ENCODE data around the gene RNF175.

RNF175 gene

GRCh38 chr4:153745651-153746050 lies 14.2 kb downstream of the RNF175 start:
- no peak for DNase-seq (ENCODE audit: low read depth)

DNA sequence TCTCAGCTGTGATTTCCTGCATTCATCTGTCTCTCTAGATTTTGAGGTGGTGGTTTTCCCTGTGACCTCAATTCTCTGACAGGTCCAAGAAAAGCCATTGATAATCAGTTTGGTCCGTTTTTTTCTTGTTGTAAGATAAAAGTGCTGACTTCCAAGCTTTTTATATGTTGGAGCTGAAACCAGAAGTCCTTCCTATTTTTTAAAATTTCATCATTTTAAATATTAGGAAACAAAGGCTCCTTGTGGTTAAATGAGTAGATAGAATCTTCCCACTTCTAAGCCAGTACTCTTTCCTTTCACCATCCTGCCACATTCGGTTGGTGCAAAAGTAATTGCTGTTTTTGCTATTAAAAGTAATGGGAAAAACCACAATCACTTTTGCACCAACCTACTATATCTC lies 18.3 kb downstream of the RNF175 start:
- no peak for DNase-seq (ENCODE audit: low read depth)

GRCh38 chr4:153735906-153736461 lies 23.8 kb downstream of the RNF175 start:
- no peak for DNase-seq (ENCODE audit: low read depth)

GRCh38 chr4:153733751-153734448 lies 25.9 kb downstream of the RNF175 start:
- DNase-seq (ENCODE audit: low read depth), result no peak

- DNase-seq (ENCODE audit: low read depth), result no peak
Measured at GRCh38 chr4:153731239-153731638, 28.6 kb downstream of the RNF175 start.

- no peak for DNase-seq (ENCODE audit: low read depth)
Measured at GRCh38 chr4:153729895-153730294, 29.9 kb downstream of the RNF175 start.

GRCh38 chr4:153728660-153729059 lies 31.2 kb downstream of the RNF175 start:
- no peak for DNase-seq (ENCODE audit: low read depth)

DNA sequence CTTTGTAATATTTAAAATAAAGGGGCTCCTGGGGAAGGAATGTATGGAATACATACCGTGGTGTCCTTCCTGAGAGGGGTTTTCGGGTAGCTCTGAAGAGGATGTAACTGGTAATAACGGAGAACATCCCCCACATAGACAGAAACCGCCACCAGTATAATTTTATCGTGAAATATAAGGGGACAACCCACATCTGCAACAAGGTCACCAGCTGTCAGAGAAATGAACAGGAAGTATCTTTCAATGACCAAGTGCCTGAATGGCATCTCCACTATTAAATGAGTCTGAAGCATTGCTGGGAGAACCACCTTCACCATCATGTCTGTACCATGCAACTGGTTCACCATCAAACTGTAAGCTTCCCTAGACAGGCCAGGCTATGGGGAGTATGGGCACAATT lies 31.7 kb downstream of the RNF175 start:
- no peak for DNase-seq (ENCODE audit: low read depth)

- DNase-seq (ENCODE audit: low read depth), result no peak
Measured at GRCh38 chr4:153725831-153726154, 34.0 kb downstream of the RNF175 start.

- DNase-seq (ENCODE audit: low read depth), result no peak
Measured at GRCh38 chr4:153725136-153725830, 34.5 kb downstream of the RNF175 start.

- no peak for DNase-seq (ENCODE audit: low read depth)
Measured at GRCh38 chr4:153724606-153725005, 35.2 kb downstream of the RNF175 start.

GRCh38 chr4:153722036-153722435 lies 37.8 kb downstream of the RNF175 start:
- no peak for DNase-seq (ENCODE audit: low read depth)

- DNase-seq (ENCODE audit: low read depth), result no peak
Measured at GRCh38 chr4:153713866-153714646, 45.8 kb downstream of the RNF175 start.

GRCh38 chr4:153710681-153711080 lies 49.1 kb downstream of the RNF175 start:
- no peak for DNase-seq (ENCODE audit: low read depth)

DNA sequence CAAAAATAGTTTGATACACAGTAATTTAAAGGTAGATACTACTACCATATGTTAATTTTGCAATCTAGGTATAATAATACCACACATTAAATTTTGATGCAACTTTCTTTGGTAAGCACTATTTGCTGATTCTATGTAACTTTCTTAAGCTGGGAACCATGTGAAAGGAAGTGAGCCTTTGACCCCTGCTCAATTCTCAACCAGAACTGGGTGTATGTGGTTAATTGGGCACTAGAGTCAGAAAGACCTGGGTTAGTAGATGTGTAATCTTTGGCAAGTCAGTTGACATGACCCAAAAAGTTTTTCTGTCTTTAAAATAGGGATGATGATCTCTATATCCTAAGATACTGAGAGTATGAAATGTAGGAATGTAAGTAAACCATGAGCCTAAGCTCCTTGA lies 53.3 kb downstream of the RNF175 start:
- no peak for DNase-seq (ENCODE audit: low read depth)

- no peak for DNase-seq (ENCODE audit: low read depth)
Measured at GRCh38 chr4:153705743-153706468, 53.9 kb downstream of the RNF175 start.

GRCh38 chr4:153704522-153704921 lies 55.3 kb downstream of the RNF175 start:
- no peak for DNase-seq (ENCODE audit: low read depth)

- DNase-seq (ENCODE audit: low read depth), result no peak
Measured at GRCh38 chr4:153684971-153685371, 74.9 kb downstream of the RNF175 start.

DNA sequence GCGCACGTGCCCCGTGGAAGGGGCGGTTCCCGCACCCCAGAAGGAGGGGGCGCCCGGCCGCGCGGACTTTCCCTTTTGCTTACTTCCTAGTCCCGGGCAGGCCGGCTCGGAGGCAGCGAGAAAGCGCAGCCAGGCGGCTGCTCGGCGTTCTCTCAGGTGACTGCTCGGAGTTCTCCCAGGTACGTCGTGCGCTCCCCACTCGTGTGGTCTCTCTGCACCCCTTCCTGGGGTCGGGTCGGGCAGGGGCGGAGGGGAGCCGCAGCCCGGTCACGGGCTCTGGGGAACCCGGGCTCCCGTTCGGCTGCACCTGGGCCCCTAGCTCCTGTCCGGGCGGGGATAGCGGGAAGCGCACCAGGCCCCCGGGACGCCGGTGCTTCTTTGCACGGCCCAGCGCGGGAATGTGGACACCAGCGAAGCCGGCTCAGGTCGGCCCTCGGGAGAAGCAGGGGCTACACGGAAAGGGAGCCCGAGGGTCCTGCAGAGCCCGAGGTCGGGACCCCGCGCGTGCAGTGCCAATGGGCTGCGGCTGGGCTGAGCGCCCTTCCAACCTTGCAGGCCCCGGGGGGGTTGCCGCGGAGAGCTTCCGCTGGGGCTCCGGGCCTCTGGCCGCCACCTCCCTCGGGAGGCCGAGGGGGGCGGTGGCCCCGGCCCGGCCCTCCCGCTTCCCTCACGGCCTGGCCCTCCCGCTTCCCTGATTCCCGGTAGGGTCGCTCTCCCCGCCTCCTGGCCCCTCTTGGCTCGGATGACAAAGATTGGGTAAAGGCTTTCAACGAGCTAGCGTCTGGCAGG lies 75.4 kb downstream of the RNF175 start, which contains the start of gene TLR2:
Gene TLR2, plus strand, starts transcription at position 99 of the 789 bp plus-strand sequence. CDS start 18,628 bp downstream, outside the sequence.
- DNase-seq (ENCODE audit: low read depth), result peak; percentile 50

DNA sequence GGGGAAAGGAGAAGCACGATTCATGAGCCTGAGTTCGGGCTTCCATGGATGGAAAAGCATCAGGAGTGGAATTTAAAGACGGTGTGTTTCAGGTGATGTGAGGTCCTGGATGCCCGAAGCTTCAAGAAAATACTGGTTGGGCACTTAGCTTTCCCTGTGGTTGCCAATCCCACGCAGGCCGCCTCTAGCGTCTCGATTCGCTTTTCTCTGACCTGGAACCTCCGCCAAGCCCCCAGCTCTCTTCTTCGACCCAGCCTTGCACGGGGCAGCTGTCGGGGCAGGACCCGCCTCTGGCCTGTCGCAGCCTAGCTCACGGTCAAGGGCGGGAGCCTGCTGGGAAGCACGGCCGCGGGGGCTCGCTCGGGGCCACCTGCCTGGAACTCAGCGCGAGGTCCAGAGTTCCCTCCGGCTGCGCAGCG lies 76.1 kb downstream of the RNF175 start:
- no peak for DNase-seq (ENCODE audit: low read depth)

- DNase-seq (ENCODE audit: low read depth), result no peak
Measured at GRCh38 chr4:153679486-153679885, 80.3 kb downstream of the RNF175 start.
